NCI-H2081 (cell line): Measurements from ENCODE around the gene UBALD1.
A peak's percentile ranks its signal among the peaks of the same experiment; 100 is the strongest.

Experiments
- DNase-seq, 2 experiments: peaks; one replicate each; lab custom pipeline; 2025; lab: John Stamatoyannopoulos, UW

Gene UBALD1

GRCh38 chr16:4616047-4616811 is 1.5 kb upstream of the UBALD1 start:
- DNase-seq = peak; percentile 99

GRCh38 chr16:4615384-4616046 is 827 bp upstream of the UBALD1 start:
- DNase-seq = no peak

DNA sequence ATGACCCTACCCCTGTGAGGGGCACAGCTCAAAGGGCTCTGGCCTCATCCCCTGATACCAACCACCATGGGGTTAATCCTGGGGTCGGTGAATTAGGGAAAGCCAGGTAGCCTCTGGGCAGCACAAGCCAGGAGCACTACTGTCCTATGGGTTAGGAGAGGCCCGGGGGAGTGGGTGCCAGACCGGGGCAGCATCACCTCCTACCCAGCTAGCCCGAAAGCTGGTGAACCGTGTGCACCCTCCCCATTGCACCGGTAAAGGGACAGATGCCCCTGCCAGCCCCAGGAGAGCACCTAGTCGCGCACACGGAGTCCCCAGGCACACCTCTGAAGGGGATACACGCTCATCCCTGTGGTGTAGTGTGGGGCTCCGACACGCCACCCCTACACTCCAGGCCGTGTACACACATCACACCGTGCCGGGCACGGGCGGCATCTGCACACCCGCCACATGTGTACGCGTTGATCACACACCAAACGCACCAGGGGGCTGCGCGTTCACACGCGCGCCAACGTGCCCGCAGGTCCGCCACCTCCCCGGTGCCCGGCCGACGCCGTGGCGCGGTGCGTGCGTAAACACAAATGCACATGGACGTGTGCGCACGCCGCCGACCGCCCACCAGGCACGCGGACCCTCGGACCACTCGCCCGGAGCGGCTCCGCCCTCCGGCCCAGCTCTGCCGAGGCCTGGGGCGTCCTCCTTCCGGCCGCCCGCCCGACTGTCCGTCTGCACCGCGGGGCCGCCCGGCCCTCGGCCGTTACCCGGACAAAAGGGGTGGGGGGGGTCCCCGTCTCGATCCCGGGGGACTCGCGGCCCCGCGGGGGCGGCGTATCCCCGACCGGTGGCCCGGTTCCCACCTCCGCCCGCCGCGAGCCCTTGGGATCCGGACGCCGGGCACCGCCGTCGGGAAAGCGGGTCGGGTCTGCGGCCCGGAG is 785 bp downstream of the UBALD1 start:
- peak; percentile 38 to 65 for DNase-seq

DNA sequence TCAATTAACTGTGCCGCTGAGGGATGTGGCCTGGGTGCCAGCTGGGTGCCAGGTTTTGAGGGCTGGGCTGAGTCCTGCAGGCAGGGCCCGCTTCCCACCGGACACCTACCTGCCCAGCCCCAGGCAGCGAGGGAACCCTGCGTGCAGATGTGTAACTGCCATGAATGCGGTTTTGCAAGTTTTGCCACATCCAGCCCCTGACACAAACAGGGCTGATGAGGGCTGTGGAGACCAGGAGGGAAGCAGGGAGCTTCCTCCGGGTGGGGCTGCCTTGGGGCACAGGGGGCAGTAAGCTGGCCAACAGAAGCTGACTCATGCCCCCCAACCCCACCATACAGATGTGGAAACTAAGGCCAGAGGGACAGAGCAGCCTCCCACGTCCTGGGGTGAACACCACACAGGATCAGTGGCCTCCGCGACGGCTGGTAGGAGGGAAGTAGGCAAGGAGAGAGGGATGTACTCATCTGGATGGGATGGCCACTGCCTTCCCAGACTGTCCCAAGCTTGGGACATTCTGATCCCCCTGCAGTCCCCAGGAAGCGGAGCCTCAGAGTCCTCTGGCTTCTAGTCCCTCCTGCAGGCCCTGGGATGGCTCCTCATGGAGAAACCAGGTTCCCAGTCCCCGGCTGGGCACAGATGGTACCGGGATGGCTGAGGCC is 1.6 kb downstream of the UBALD1 start:
- no peak for DNase-seq

DNA sequence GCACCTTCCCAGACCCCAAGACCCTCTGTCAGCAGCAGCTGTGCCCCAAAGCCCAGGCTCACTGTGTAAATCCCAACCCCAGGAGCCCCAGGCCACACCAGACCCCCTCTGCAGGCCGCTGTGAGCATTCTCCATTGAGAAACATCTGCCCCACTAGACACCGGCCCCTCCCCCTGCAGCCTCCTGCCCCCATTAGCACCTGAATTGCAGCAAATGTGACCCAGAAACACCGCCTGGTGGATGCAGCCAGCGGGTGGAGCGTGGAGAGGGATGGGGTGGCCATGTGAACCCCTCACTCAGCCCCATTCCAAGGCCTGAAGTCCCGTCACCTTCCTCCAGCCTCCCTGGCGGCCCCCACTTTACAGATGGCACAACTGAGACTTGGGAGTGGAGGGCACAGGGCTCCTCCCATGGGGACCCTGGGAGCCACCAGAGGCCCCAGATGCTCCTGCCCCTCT is 2.2 kb downstream of the UBALD1 start:
- no peak for DNase-seq

- no peak for DNase-seq
Measured at GRCh38 chr16:4611337-4612021, 3.2 kb downstream of the UBALD1 start.

DNA sequence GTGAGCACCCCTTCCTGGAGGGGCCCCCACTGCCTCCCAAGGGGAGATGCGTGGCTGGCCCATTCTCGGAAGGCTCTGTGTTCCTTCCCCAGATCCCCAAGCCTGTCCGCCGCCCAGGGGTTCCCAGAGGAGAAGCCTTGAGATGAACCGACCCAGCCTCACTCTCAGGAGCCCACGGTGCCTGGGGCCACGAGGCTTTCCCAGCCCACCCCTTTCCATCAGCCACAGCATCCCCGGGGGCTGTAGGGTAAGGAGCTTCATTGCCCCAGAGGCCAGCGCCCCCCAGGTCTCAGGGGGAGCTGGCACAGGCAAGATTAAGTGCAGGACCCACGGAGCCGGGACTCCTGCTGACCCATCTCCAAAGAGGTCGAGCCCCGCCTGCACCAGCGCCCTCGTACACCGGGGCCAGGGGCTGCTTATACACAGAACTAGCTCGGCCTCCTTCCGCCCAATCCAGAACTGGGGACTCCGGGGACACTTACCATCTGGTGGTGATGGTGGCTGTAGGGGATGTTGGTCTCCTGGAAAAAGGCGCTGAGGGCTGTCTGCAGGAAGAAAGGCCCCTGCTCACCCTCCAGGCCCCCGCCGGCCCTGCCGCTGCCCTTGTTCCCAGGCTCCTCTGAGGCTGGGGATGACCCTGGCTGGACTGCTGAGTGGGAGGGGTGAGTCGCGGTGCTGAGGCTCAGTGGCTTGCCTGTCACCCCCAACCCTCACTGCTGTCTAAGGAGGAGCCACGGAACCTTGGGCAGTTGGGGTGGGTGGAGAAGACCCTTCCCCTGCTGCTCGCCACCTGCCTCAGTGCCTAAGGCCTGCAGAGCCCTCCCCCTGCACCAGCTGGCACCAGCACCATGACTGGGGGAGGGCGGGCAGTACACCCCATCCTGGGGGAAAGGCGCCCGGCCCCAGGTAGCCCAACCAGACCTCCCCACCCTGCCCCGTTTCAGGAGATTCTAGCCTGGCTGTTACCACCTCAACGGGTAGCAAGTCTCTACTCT is 4.4 kb downstream of the UBALD1 start:
- no peak for DNase-seq

DNA sequence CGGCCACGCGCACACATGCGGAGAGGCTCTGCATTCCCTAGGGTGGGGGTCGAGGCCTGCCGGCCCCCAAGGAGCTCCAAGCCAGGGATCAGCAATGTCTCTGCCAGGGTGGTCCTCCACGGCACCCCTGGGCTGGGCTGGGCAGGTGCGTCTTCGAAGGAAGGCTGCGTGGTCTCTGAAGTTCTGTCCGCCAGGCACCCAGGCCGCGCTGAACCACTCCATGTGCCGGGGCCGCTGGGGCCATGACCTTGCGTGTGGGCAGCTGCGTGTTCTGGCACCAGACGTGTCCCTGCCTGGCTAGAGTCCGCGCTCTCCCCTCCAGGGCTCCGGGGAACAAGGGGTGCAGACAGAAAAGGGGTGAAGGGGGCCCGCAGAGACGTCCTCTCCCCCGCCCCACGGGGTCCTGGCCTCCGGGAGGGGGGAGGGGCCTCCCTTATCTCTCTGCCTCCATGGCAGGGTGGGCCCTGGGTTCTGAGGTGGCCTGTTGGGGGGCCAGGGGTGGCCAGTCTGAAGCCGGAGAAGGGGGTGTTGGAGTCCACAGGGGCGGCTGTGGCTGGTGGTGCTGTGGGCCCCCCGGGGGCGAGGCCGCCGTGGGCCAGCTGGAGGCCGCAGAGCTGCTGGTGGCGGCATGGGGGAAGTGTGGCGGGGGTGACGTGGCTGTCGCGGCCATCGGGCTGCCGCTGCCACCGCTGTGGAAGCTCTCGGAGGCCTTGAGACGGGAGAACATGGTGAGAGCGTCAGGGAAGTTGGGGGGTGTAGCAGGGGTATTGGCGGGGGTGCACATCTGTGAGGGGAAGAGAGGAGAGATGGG is 5.3 kb downstream of the UBALD1 start:
- DNase-seq = no peak

DNA sequence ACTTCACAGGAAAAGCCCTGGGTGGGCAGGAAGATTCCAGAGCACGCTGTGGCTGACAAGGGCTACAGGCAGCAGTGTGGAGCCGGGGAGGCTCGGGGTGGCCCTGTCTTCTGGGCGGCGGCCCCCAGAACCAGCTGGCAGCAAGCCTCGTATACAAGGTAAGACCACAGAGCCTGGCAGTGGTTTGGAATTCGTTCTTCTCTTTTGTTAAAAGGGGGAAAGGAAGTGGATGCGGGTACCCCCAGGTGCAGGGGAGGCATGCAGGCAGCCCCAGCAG is 6.0 kb downstream of the UBALD1 start:
- no peak for DNase-seq

- no peak for DNase-seq
Measured at GRCh38 chr16:4607841-4608703, 6.6 kb downstream of the UBALD1 start.

DNA sequence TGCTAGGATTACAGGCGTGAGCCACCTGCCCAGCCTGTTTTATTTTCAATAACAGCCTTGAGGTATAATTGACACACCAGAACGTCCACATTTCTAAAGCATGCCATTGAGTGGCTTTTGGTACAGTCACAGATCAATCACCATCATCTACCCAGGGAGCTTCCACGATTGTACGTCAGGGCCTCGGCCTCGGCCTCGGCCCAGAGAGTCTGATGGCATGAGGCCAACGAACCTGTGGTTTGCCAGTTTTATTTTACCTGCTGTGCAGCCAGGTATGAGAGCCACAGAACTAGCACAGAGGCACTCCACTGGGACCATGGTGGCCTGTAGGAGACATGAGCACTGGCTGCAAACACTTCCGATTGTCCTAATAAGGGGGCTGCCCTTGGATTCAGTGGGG is 8.3 kb downstream of the UBALD1 start:
- DNase-seq = peak; percentile 35 to 62

DNA sequence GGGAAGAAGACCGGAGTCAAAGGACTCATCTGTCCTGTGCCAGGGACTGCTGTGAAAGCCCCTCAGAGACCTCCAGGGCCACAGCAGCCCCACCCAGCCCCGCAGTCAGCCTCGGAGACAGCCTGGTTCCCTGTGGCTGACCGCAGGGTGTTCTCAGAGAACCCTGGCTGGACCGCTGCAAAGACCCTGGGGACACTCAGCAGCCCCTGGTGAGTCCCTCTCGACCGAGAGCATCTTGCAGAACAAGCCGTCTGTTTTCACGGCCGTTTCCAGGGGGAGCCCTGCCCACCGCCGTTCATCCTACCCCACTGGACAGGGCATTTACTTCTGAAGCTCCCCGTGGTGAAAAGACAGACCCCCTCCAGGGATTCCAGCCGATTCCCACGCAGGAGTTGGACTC is 10.3 kb downstream of the UBALD1 start:
- no peak for DNase-seq

DNA sequence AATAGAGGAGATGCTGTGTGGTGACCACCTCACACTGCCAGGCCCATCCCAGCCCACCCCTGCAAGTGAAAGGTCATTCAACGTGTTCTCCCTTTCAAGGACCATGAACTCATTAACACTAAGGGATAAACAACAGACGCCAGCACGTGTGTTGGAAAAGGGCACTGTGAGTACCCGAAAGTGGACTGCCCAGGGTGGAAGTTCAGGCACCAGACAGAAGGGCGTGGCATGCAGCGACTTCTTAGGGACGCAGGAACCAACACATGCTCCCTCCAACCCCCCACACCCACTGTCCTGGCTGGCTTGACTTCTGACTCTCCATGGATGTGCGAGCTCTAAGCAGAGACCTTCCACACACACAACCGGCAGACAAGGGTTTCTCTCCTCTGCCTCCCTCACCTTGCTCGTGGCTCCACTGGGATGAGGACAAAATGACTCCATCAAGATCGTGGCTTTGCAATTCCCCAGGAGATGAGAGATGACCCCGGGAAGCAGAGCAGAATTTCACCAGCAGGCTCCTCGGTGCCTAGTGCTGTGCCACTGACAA is 11.0 kb downstream of the UBALD1 start:
- DNase-seq = no peak

GRCh38 chr16:4602331-4602730 is 12.4 kb downstream of the UBALD1 start:
- no peak for DNase-seq

- no peak for DNase-seq
Measured at GRCh38 chr16:4601864-4602186, 12.9 kb downstream of the UBALD1 start.

- peak in 1 of 2 experiments; percentile 21 for DNase-seq
Measured at GRCh38 chr16:4601036-4601863, 13.4 kb downstream of the UBALD1 start.

DNA sequence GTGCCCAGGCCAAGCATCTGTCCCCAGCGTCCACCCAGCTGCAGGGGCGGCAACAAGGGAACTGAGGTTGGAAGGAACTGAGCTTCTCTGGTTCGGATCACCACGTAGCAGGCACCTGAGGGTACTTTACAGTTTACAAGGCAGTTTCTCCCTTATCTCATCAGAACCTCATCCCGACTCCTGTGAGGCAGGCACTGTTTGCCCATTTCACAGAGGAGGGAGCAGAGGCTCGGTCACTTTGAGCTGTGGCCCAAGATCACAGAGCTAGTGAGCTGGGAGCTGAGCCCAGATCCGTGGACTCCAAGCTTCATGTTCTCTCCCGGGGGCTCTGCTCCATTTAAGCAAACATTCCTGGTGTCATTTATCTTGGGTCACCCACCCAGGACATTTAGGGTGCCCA is 15.1 kb downstream of the UBALD1 start:
- no peak for DNase-seq
